A673 (cell line): ENCODE measurements around the gene ICAM2. TPM values are rescaled to one million over a fixed set of nuclear protein-coding genes. Genes with fewer than 3 reads are reported as not detected.

Experiments
- BruUV-seq: library from RNA; stranded (reverse); fragments of 400-500 nt; replicated peaks from 2 replicates; lab custom pipeline; 2021; lab: Mats Ljungman, UMichigan
- CTCF ChIA-PET: fragments of 300-600 bp; sonication (Branson Sonifier 250); formaldehyde crosslinking; loops from one replicate; lab custom pipeline; 2022; ENCODE audit warnings: antibody characterized with exemption; lab: Charles Lee
- POLR2A ChIA-PET: fragments of 300-600 bp; sonication (Branson Sonifier 250); formaldehyde crosslinking; loops from one replicate; lab custom pipeline; 2022; ENCODE audit warnings: antibody characterized with exemption; ENCODE audit not compliant: low non-redundant PET; lab: Charles Lee
- DNase-seq: peaks from one replicate; pipeline ENCODE4 v3.0.0-alpha.2; 2015; ENCODE audit warnings: low spot score
- H3K27ac ChIP-seq: fragments of 200-600 bp; sonication (generic); 2 replicates; pipeline ENCODE4 v1.5.1; 2016; ENCODE audit warnings: mixed run types, low read depth, mild to moderate bottlenecking, mixed read lengths, antibody characterized with exemption, low read length; ENCODE audit not compliant: poor library complexity, severe bottlenecking
- H3K27me3 ChIP-seq: fragments of 200-600 bp; sonication (generic); replicated peaks from 2 replicates; pipeline ENCODE4 v1.6.1; 2017; ENCODE audit warnings: mixed run types, low read depth, mild to moderate bottlenecking, mixed read lengths, antibody characterized with exemption, low read length; ENCODE audit not compliant: insufficient read depth, poor library complexity
- H3K36me3 ChIP-seq: fragments of 200-600 bp; sonication (generic); 2 replicates; pipeline ENCODE4 v1.6.1; 2016; ENCODE audit warnings: mixed run types, mild to moderate bottlenecking, mixed read lengths, antibody characterized with exemption, low read length; ENCODE audit not compliant: insufficient read depth, poor library complexity, severe bottlenecking
- H3K4me1 ChIP-seq: fragments of 200-600 bp; sonication (generic); 2 replicates; pipeline ENCODE4 v1.6.1; 2017; ENCODE audit warnings: mixed run types, mild to moderate bottlenecking, mixed read lengths, antibody characterized with exemption, low read length; ENCODE audit not compliant: insufficient read depth, poor library complexity, severe bottlenecking
- H3K4me3 ChIP-seq: fragments of 200-600 bp; sonication (generic); 2 replicates; pipeline ENCODE4 v1.5.1; 2016; ENCODE audit warnings: low read depth, mixed run types, mild to moderate bottlenecking, mixed read lengths, low read length; ENCODE audit not compliant: poor library complexity, severe bottlenecking
- H3K9me3 ChIP-seq: fragments of 200-600 bp; sonication (generic); 2 replicates; pipeline ENCODE4 v1.6.1; 2016; ENCODE audit warnings: mixed run types, low read depth, mild to moderate bottlenecking, mixed read lengths, antibody characterized with exemption, low read length; ENCODE audit not compliant: poor library complexity, severe bottlenecking
- CTCF ChIP-seq: fragments of 300-800, 200-600 bp; sonication (generic); conservative IDR thresholded peaks from 2 replicates; pipeline ENCODE4 v1.5.1; 2017; ENCODE audit warnings: low read depth, mild to moderate bottlenecking, antibody characterized with exemption, low read length, moderate library complexity, mixed read lengths
- EZH2 ChIP-seq: fragments of 200-600 bp; sonication (generic); IDR thresholded peaks from 2 replicates; pipeline ENCODE4 v1.6.1; 2017; ENCODE audit warnings: borderline replicate concordance, low read depth, mild to moderate bottlenecking, mixed read lengths, antibody characterized with exemption, low read length; ENCODE audit not compliant: poor library complexity, severe bottlenecking
- intact Hi-C: fragments of 100-400 bp; cut with micrococcal nuclease; formaldehyde crosslinking; loops from one replicate; pipeline ENCODE4 v1.10.0; 2022; ENCODE audit not compliant: unreplicated experiment
- total RNA-seq: library from RNA; stranded (reverse); gene quantifications from 2 replicates; pipeline ENCODE4 v1.2.3, GENCODE V29; 2021

The ICAM2 gene
- total RNA-seq, 1 experiment from 2014 or later, result 0.99 TPM

GRCh38 chr17:64061178-64061898 lies 40.9 kb upstream of the ICAM2 start:
- H3K27ac ChIP-seq, result no peak overlapping the region
- H3K36me3 ChIP-seq, result no peaks in the 10 kb centered on the region
- ChIA-PET CTCF (interaction anchor here (0.6 to 1.5 kb wide), 2 partner anchors 72 to 221 kb away, joined by 3 to 4 read pairs; no protein-coding TSS in a partner anchor), POLR2A (no interaction called here)
- H3K4me1 ChIP-seq, result no peaks in the 10 kb centered on the region
- intact Hi-C loops, result no loop called here
- DNase-seq, result no peak
- BruUV-seq, result no TSS peak
- no peak overlapping the region for H3K4me3 ChIP-seq
- H3K9me3 ChIP-seq, result no peaks in the 10 kb centered on the region
- TF ChIP-seq CTCF, result no peak
- TF ChIP-seq EZH2, result no peak
- H3K27me3 ChIP-seq, result no peaks in the 10 kb centered on the region

GRCh38 chr17:64060331-64060730 lies 39.9 kb upstream of the ICAM2 start:
- DNase-seq, result no peak
- TF ChIP-seq CTCF (no peak), EZH2 (no peak)
- Histone ChIP-seq H3K9me3 (no peaks in the 10 kb centered on the region), H3K27me3 (no peaks in the 10 kb centered on the region), H3K27ac (no peak overlapping the region), H3K4me1 (no peaks in the 10 kb centered on the region), H3K4me3 (no peak overlapping the region), H3K36me3 (no peaks in the 10 kb centered on the region)
- ChIA-PET POLR2A (no interaction called here), CTCF (no interaction called here)
- intact Hi-C loops, result no loop called here
- no TSS peak for BruUV-seq

- no TSS peak for BruUV-seq
- H3K27me3 ChIP-seq, result no peaks in the 10 kb centered on the region
- H3K4me1 ChIP-seq, result no peaks in the 10 kb centered on the region
- POLR2A ChIA-PET, result no interaction called here
- DNase-seq, result no peak
- H3K4me3 ChIP-seq, result no peak overlapping the region
- H3K9me3 ChIP-seq, result no peaks in the 10 kb centered on the region
- no peak overlapping the region for H3K27ac ChIP-seq
- TF ChIP-seq EZH2 (no peak), CTCF (no peak)
- CTCF ChIA-PET, result no interaction called here
- intact Hi-C loops, result no loop called here
- no peaks in the 10 kb centered on the region for H3K36me3 ChIP-seq
These were observed 39.3 kb upstream of the ICAM2 start for GRCh38 chr17:64059756-64060155.
